GM12801 (cell line): Measurements from ENCODE around the gene PSMB4.

Experiments
- TF ChIP-seq, protein P1 (sequence below): IDR thresholded peaks from one replicate; pipeline ENCODE4 v1.5.1; 2011; ENCODE audit warnings: control low read depth; ENCODE audit not compliant: insufficient read length; ENCODE audit errors: extremely low read depth

Gene PSMB4

DNA sequence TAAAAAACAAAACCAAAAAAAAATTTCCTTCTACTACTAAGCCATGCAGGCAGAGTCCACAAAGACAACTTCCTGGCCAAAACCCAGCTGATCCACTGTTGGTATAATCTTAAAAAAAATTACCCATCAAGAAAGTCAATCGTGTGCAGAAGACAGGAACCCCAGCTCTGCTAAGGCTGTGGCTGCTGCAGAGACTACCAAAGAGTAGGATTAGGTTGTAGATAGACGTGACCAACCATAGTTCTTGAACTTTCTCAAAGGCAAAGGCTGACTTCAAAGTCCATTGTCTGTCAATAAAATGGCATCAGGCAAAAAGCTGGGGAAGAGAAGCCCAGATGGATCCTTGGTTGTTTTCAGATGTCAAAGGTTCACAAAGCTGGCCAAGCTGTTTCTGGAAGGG is 3.4 kb downstream of the PSMB4 start:
- TF ChIP-seq, protein P1, sequence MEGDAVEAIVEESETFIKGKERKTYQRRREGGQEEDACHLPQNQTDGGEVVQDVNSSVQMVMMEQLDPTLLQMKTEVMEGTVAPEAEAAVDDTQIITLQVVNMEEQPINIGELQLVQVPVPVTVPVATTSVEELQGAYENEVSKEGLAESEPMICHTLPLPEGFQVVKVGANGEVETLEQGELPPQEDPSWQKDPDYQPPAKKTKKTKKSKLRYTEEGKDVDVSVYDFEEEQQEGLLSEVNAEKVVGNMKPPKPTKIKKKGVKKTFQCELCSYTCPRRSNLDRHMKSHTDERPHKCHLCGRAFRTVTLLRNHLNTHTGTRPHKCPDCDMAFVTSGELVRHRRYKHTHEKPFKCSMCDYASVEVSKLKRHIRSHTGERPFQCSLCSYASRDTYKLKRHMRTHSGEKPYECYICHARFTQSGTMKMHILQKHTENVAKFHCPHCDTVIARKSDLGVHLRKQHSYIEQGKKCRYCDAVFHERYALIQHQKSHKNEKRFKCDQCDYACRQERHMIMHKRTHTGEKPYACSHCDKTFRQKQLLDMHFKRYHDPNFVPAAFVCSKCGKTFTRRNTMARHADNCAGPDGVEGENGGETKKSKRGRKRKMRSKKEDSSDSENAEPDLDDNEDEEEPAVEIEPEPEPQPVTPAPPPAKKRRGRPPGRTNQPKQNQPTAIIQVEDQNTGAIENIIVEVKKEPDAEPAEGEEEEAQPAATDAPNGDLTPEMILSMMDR: no peak

DNA sequence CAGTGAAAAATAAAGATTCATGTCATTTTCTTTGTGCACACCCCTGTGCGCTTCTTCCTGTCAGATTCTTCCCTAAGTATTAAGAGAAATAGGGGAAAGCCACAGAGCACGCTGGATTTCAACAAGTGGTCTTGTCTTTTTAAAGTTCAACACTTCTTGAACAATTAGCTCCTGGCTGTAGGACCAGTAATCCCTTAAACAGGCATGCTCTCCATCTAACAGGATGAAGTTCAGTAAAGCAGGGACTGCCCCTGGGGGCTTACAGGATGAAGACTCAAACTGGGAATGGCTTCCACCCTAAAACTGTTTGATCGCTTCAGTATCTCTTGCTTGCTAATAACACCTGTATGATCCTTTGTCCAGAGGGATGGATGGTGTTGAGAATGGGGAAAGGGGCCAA is 4.2 kb downstream of the PSMB4 start:
- TF ChIP-seq, protein P1: no peak

DNA sequence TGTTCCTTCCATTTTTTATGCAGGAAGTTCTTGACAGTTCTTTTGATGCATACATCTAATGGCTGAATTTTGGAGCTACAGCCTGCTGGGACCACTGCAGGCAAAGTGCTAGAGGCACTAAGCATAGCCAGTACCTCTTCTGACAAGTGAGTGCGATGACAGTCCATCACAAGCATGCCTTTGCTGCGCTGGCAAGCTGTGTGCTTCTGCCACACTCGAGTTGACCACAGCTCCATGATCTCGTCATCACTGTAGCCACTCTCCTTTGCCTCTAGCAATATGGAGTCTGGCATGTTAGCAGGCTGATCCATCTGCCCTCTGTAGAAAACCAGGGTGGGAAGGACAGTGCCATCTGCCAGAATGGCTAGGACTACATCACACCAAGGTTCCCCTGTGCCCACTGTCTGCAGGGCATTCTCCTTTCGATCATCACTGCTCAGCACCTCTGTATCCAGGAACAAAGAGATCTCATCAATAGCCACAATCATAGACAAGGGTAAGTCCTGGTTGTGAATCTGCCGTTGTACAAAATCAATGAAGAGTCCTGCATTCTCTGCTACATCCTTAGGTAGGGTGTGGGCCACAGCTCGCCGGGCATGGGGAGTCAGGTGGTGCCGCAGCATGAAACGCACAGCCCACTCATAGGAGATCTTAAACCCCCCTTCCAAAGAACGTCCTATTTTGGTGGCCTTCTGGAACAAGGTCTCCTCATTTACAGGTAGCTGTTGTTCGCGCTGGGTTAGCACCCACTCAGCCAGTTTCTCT is 6.0 kb downstream of the PSMB4 start:
- TF ChIP-seq, protein P1: no peak

GRCh38 chr1:151406176-151406575 is 6.8 kb downstream of the PSMB4 start:
- TF ChIP-seq, protein P1: no peak

DNA sequence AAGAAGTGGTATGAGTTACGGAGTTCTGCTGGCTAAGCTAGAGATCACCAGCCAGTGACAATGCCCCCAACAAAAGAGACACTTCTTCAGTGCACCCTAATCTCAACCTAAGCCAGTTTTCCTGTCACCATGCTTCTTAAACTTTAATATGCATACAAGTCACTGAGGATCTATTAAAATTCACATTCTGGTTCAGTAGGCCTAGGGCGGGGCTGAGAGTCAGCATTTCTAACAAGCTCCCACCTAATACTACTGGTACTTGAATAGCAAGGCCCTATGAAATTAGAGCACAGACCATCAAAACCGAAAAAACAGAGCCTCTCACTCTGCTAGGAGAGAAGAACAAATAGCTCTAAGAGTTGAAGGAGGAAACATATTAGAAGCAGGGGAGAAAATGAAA is 7.9 kb downstream of the PSMB4 start:
- TF ChIP-seq, protein P1: no peak

DNA sequence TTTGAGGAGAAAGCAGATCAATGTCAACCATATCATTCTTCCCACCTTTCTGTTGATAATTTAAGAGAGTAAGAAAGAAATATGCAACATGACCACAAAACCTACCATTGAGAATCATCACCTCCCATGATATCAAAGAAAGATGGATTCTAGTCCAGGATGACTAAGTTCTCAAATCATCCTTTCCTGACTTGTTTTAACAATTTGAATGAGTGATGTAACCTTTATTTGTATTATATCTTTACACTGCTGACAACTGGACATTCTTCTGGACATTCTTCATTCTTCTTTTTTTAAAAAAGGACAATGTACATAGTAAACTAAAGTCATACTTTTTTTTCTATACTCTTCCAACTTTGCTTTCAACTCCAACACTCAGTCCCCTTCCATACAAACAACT is 9.5 kb downstream of the PSMB4 start:
- TF ChIP-seq, protein P1: no peak

DNA sequence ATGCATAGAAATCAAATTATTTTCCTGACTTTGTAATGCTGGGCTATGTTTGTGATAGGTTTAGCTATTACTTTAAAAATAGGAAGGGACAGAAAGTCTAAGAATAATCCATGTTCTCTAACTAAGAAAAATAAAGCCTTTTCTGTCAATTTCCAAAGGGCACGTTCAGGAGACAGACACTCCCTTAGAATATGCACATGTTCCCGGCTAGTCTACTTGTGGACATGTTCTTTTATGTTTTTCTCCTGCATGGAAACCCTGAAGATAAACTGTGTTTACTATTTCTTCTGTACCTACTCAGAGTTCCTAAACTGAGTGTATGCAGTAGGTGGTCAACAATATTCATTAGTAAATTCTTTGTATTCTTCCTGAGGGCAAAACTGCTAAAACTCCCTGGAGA is 12.5 kb downstream of the PSMB4 start:
- TF ChIP-seq, protein P1: no peak
